ENCODE data around the gene REPS1.
"Not testable (repeated sequence)": the region's sequence is repeated elsewhere in the genome, so short reads cannot be mapped to it uniquely, and the experiment has no call there.

REPS1 gene

GRCh38 chr6:138966870-138967269, 21.2 kb downstream of the REPS1 start:
- DNase-seq = no peak

- DNase-seq = no peak
Observed at GRCh38 chr6:138965971-138966370, 22.1 kb downstream of the REPS1 start.

GRCh38 chr6:138965291-138965874, 22.7 kb downstream of the REPS1 start:
- DNase-seq = no peak

- no peak for DNase-seq
Observed at GRCh38 chr6:138964012-138964411, 24.0 kb downstream of the REPS1 start.

GRCh38 chr6:138963531-138963930, 24.5 kb downstream of the REPS1 start:
- DNase-seq = no peak

GRCh38 chr6:138963119-138963518, 24.9 kb downstream of the REPS1 start:
- DNase-seq = no peak

- DNase-seq = no peak
Observed at GRCh38 chr6:138959521-138959920, 28.5 kb downstream of the REPS1 start.

GRCh38 chr6:138958595-138958994, 29.5 kb downstream of the REPS1 start:
- DNase-seq = no peak

- DNase-seq = peak; percentile 44
Observed at GRCh38 chr6:138957903-138958302, 30.1 kb downstream of the REPS1 start.

GRCh38 chr6:138957484-138957883, 30.6 kb downstream of the REPS1 start:
- DNase-seq = peak; percentile 76

- DNase-seq = no peak
Observed at GRCh38 chr6:138956244-138956924, 31.7 kb downstream of the REPS1 start.

GRCh38 chr6:138955262-138955661, 32.8 kb downstream of the REPS1 start:
- DNase-seq = no peak

- DNase-seq = peak; percentile 22
Observed at GRCh38 chr6:138953451-138953850, 34.6 kb downstream of the REPS1 start.

GRCh38 chr6:138948546-138949179, 39.4 kb downstream of the REPS1 start:
- no peak for DNase-seq

- DNase-seq = no peak
Observed at GRCh38 chr6:138948004-138948403, 40.0 kb downstream of the REPS1 start.

- DNase-seq = no peak
Observed at GRCh38 chr6:138945354-138945753, 42.7 kb downstream of the REPS1 start.

- peak; percentile 36 for DNase-seq
Observed at GRCh38 chr6:138944412-138944811, 43.6 kb downstream of the REPS1 start.

- DNase-seq = no peak
Observed at GRCh38 chr6:138943089-138943625, 44.9 kb downstream of the REPS1 start.

- DNase-seq = not testable (repeated sequence)
Observed at GRCh38 chr6:138936873-138937272, 51.2 kb downstream of the REPS1 start.

- DNase-seq = peak; percentile 16
Observed at GRCh38 chr6:138931660-138932059, 56.4 kb downstream of the REPS1 start.

- no peak for DNase-seq
Observed at GRCh38 chr6:138926579-138926978, 61.5 kb downstream of the REPS1 start.

GRCh38 chr6:138925806-138926205, 62.2 kb downstream of the REPS1 start:
- DNase-seq = no peak

- DNase-seq = no peak
Observed at GRCh38 chr6:138923561-138923960, 64.5 kb downstream of the REPS1 start.

- no peak for DNase-seq
Observed at GRCh38 chr6:138920906-138921305, 67.1 kb downstream of the REPS1 start.

All from OCI-M1 (cell line).